ENCODE results near the gene GMPPA. TPM values are rescaled to one million over a fixed set of nuclear protein-coding genes. Genes with fewer than 3 reads are reported as not detected.

Gene GMPPA
- total and polyA plus RNA-seq, 9 of the 15 experiments (the other 6 are each of a cell fraction or from before 2014, with no cell fraction given): 7.0 to 101 (median 66.7) TPM

DNA sequence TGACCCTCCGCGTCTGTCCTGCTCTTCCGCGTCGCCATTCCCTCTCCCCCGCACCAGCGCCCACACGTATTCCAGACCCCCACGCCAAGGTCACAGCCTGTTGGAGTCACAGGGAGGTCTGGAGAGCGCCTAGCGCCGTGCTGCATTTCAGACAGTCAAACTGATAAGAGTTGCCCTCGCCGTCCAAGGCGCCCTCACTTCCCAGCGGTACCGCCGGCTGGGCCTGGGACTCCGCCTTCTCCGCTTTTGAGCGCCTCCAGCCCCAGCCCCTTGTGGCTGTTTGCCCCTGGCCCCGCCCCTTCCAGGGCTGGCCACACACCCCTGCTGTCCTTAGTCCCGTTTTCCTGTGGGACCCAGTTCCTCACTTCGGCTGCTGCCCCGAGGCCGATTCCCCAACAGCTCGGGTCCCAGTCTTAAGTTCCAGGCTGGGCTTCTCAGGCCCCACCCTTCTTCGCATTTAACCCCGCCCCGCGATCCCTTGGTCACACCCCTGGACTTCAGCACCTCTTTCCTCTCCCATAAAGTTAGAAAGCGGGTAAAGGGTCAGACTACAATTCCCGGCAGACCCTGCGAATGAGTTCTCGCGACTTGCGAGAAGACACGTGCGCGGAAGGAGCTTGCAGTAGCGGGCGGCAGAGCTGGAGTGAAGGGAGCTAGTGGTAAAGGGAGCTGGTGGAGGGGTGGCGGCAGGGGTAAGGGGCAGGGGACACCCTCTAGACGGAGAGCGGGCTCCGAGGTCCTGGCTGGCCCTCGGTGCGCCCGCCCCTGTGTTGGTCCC lies at the start of gene GMPPA (continued):
- TF ChIP-seq, protein P1, sequence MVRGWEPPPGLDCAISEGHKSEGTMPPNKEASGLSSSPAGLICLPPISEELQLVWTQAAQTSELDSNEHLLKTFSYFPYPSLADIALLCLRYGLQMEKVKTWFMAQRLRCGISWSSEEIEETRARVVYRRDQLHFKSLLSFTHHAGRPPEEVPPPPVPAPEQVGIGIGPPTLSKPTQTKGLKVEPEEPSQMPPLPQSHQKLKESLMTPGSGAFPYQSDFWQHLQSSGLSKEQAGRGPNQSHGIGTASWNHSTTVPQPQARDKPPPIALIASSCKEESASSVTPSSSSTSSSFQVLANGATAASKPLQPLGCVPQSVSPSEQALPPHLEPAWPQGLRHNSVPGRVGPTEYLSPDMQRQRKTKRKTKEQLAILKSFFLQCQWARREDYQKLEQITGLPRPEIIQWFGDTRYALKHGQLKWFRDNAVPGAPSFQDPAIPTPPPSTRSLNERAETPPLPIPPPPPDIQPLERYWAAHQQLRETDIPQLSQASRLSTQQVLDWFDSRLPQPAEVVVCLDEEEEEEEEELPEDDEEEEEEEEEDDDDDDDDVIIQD (CRISPR knock-in tag; IDR thresholded peaks at IDR 0.05): no peak
- TF ChIP-seq, protein P2, sequence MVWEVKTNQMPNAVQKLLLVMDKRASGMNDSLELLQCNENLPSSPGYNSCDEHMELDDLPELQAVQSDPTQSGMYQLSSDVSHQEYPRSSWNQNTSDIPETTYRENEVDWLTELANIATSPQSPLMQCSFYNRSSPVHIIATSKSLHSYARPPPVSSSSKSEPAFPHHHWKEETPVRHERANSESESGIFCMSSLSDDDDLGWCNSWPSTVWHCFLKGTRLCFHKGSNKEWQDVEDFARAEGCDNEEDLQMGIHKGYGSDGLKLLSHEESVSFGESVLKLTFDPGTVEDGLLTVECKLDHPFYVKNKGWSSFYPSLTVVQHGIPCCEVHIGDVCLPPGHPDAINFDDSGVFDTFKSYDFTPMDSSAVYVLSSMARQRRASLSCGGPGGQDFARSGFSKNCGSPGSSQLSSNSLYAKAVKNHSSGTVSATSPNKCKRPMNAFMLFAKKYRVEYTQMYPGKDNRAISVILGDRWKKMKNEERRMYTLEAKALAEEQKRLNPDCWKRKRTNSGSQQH (CRISPR knock-in tag; IDR thresholded peaks at IDR 0.05): no peak
- TF ChIP-seq ZNF143 (CRISPR knock-in tag; IDR thresholded peaks at IDR 0.05) (peak; percentile 89), NEUROD1 (IDR thresholded peaks at IDR 0.05; ENCODE audit: borderline replicate concordance, low read depth, low read length, partially characterized antibody) (peak; percentile 17), KLF1 (tag; IDR thresholded peaks at IDR 0.05) (0 out of 2 replicates have a peak, but pooled peaks have one; percentile 6), ZNF239 (CRISPR knock-in tag; IDR thresholded peaks at IDR 0.05) (no peak), SMARCE1 (IDR thresholded peaks at IDR 0.05) (peak; percentile 67; the same call in 1 of the 2 replicates), SAFB2 (IDR thresholded peaks at IDR 0.05; ENCODE audit: borderline replicate concordance, low read depth, low read length, severe bottlenecking) (no peak), RBM14 (IDR thresholded peaks at IDR 0.05; ENCODE audit: borderline replicate concordance, insufficient read depth, low read depth, low read length) (no peak), POLR2A (conservative IDR thresholded peaks at IDR 0.05) (peak; percentile 80), PML (IDR thresholded peaks at IDR 0.05; ENCODE audit: low read length) (peak; percentile 45; the same call in 1 of the 2 replicates), YBX1 (IDR thresholded peaks at IDR 0.05) (no peak), ZNF830 (CRISPR knock-in tag; IDR thresholded peaks at IDR 0.05) (no peak), CREM (IDR thresholded peaks at IDR 0.05; ENCODE audit: low read depth) (peak; percentile 81; the same call in 1 of the 2 replicates), MCM5 (IDR thresholded peaks at IDR 0.05; ENCODE audit: low read depth) (no peak), U2AF2 (optimal IDR thresholded peaks at IDR 0.05; ENCODE audit: low read depth, low read length) (no peak), ZNF12 (CRISPR knock-in tag; IDR thresholded peaks at IDR 0.05) (no peak), MEF2A (IDR thresholded peaks at IDR 0.05; ENCODE audit: control insufficient read depth, low read depth, low read length) (no peak), PCBP1 (IDR thresholded peaks at IDR 0.05; ENCODE audit: low read depth, low read length, poor library complexity, severe bottlenecking) (no peak)
- TF ChIP-seq, protein P3, sequence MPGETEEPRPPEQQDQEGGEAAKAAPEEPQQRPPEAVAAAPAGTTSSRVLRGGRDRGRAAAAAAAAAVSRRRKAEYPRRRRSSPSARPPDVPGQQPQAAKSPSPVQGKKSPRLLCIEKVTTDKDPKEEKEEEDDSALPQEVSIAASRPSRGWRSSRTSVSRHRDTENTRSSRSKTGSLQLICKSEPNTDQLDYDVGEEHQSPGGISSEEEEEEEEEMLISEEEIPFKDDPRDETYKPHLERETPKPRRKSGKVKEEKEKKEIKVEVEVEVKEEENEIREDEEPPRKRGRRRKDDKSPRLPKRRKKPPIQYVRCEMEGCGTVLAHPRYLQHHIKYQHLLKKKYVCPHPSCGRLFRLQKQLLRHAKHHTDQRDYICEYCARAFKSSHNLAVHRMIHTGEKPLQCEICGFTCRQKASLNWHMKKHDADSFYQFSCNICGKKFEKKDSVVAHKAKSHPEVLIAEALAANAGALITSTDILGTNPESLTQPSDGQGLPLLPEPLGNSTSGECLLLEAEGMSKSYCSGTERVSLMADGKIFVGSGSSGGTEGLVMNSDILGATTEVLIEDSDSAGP (CRISPR knock-in tag; IDR thresholded peaks at IDR 0.05): no peak; the same call in 1 of the 2 replicates
- TF ChIP-seq, protein P4, sequence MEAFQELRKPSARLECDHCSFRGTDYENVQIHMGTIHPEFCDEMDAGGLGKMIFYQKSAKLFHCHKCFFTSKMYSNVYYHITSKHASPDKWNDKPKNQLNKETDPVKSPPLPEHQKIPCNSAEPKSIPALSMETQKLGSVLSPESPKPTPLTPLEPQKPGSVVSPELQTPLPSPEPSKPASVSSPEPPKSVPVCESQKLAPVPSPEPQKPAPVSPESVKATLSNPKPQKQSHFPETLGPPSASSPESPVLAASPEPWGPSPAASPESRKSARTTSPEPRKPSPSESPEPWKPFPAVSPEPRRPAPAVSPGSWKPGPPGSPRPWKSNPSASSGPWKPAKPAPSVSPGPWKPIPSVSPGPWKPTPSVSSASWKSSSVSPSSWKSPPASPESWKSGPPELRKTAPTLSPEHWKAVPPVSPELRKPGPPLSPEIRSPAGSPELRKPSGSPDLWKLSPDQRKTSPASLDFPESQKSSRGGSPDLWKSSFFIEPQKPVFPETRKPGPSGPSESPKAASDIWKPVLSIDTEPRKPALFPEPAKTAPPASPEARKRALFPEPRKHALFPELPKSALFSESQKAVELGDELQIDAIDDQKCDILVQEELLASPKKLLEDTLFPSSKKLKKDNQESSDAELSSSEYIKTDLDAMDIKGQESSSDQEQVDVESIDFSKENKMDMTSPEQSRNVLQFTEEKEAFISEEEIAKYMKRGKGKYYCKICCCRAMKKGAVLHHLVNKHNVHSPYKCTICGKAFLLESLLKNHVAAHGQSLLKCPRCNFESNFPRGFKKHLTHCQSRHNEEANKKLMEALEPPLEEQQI (IDR thresholded peaks at IDR 0.05): no peak

Measured in K562 (cell line).